ENCODE data around the gene PDXK.

DNA sequence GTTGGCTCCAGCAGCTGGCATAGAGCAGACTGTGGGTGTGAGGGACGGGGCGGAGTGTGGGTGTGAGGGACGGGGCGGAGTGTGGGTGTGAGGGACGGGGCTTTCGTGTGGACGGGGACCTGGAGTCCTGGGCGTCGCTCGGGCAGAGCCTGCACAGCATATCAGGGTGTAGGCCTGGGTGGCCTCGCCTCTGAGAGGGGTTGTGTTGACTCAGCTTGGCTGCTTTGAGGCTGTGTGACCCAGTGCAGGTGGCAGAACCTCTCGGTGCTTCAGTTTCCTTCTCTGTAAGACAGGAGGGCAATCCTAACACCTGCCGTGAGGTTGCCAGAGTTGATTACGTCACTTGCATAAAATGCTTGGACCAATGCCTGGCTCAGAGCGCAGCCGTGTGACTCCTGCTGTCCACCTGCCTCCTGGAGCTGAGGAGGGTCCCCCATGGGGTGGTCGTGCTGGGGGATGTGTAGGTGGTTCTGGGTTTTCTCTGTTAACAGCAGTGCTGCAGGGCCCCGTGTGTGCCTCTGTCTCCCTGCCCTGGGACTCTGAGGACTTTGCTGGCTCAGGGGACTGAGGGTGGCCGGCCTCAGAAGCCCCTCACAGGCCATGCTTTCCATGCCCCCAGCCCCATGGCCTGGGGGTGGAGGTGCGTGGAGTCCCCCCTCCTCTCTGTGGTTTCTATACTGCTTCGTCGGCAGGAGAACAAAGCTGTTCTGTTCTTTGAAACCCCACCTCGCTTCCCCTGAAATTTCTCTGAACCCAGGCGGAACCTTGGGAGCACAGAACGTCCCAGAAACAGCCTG lies 15.4 kb downstream of the PDXK start:
- TF ChIP-seq, protein P1, sequence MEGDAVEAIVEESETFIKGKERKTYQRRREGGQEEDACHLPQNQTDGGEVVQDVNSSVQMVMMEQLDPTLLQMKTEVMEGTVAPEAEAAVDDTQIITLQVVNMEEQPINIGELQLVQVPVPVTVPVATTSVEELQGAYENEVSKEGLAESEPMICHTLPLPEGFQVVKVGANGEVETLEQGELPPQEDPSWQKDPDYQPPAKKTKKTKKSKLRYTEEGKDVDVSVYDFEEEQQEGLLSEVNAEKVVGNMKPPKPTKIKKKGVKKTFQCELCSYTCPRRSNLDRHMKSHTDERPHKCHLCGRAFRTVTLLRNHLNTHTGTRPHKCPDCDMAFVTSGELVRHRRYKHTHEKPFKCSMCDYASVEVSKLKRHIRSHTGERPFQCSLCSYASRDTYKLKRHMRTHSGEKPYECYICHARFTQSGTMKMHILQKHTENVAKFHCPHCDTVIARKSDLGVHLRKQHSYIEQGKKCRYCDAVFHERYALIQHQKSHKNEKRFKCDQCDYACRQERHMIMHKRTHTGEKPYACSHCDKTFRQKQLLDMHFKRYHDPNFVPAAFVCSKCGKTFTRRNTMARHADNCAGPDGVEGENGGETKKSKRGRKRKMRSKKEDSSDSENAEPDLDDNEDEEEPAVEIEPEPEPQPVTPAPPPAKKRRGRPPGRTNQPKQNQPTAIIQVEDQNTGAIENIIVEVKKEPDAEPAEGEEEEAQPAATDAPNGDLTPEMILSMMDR (IDR thresholded peaks at IDR 0.05): no peak
- TF ChIP-seq POLR2A (IDR thresholded peaks at IDR 0.05): no peak

All from testis (tissue), 2 donors.